GM12801 (cell line): ENCODE results near the gene AGO1.

Source experiments
- CTCF ChIP-seq: IDR thresholded peaks from one replicate; pipeline ENCODE4 v1.5.1; 2011; ENCODE audit warnings: control low read depth; ENCODE audit not compliant: insufficient read length; ENCODE audit errors: extremely low read depth

AGO1 gene

DNA sequence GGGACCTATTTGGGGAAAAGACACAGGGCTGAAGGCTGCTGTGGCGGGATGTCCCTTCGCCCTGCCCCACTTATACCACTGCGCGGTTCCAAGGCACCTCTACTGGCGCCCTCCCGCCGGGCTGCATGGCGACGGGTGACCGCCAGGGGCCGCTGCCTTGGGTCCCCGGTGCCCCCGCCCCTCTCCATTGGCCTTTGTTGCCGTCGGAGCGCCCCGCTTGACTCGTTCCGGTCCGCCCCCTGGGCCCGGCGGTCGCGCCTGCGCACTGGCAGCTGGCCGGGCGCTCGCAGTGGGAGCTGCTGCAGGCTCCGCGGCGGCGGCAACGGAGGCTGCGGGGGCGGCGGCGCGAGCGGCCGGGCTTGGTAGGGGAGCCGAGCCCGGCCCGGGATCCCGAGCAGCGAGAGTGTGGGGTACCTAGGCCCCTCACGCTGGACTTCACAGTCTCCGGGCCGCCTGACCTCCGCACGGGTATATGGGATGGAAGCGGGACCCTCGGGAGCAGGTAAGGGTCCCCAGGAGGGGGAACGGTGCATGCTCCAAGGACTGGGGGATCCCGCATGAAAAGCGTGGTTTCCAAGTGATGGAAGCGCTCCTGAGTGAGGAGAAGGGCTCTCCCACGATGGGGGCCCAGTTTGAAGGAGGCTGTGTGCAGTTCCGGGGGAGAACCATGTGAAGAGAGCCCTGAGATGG is at the start of gene AGO1:
TSS of gene AGO1 (plus strand) at position 265 of the 690 bp plus-strand sequence. CDS start at position 478, 213 bp downstream.
- no peak for TF ChIP-seq CTCF

- no peak for TF ChIP-seq CTCF
These were observed 49.6 kb upstream of the AGO1 start for GRCh38 chr1:35833395-35833794.

GRCh38 chr1:35834218-35834617 is 48.8 kb upstream of the AGO1 start:
- TF ChIP-seq CTCF: no peak

GRCh38 chr1:35835398-35835797 is 47.6 kb upstream of the AGO1 start:
- TF ChIP-seq CTCF: no peak

DNA sequence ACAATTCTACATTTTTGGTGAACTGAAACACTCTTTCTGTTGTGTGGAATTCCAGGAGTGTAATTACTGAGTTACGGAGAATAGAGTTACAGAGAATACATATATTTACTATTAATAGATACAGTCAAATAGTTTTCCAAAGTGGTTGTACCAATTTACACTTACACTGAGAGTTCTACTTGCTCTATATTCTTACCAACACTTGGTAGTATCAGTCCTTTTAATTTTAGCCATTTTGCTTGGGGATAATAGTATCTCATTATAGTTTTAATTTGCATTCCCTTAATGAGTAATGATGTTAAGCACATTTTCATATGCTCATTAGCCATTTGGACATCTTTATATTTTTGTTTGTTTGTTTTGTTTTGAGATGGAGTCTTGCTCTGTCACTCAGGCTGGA is 46.3 kb upstream of the AGO1 start:
- no peak for TF ChIP-seq CTCF

GRCh38 chr1:35838693-35839245 is 44.2 kb upstream of the AGO1 start:
- TF ChIP-seq CTCF: no peak

DNA sequence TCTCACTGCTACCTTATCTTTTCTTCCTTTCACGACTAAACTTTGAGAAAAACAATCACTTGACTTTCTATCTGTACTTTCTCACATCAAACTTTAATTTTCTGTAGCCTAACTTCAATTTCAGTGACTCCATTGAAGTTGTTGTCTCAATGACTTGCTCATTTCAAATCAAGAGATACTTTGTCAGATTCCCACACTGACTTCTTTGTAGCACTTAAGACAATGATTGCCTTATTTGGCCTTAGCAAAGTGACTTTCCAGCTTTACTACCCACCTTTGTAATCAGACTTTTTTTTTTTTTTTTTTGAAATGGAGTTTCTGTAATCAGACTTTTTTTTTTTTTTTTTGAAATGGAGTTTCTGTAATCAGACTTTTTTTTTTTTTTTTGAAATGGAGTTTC is 38.2 kb upstream of the AGO1 start:
- no peak for TF ChIP-seq CTCF
